Thyroid gland (tissue), 4 donors: ENCODE data around the gene PADI3.

Experiments used
- CTCF ChIP-seq, 6 experiments: fragments of 200-600 bp in 3 of 6; fragments of 450-650 bp in 3 of 6; sonication (generic) in 3 of 6; IDR thresholded peaks; one replicate each; pipeline ENCODE4 v1.5.1; 2016 to 2019; ENCODE audit warnings: antibody characterized with exemption in 6 of 6, mild to moderate bottlenecking in 2 of 6, inconsistent platforms in 1 of 6, moderate library complexity in 1 of 6
- POLR2A ChIP-seq, 2 donors: fragments of 450-650 bp; IDR thresholded peaks; one replicate each; pipeline ENCODE4 v1.6.1; 2017; ENCODE audit warnings: antibody characterized with exemption in 2 of 2, mild to moderate bottlenecking in 2 of 2, moderate library complexity in 1 of 2

- TF ChIP-seq CTCF (IDR thresholded peaks at IDR 0.05) (no peak), POLR2A (IDR thresholded peaks at IDR 0.05) (no peak)
These were observed 59.0 kb downstream of the PADI3 start, which contains the start of gene PADI4 for GRCh38 chr1:17307946-17308345.
